Neural cell (in vitro differentiated cells): ENCODE measurements around the gene SLC37A1. TPM values are rescaled to one million over a fixed set of nuclear protein-coding genes. Genes with fewer than 3 reads are reported as not detected.

ENCODE experiments used
- H2AFZ ChIP-seq: fragments of 200-600, 300-800 bp; sonication (generic), shearing (Covaris generic); 2 replicates; pipeline ENCODE4 v1.6.0; 2014; ENCODE audit warnings: low read depth, mild to moderate bottlenecking, antibody characterized with exemption, low read length, moderate library complexity
- H3F3A ChIP-seq: fragments of 200-600 bp; shearing (Covaris generic); 2 replicates; pipeline ENCODE4 v1.6.1; 2016; ENCODE audit warnings: mild to moderate bottlenecking, moderate library complexity, mixed read lengths, antibody characterized with exemption, low read length; ENCODE audit not compliant: insufficient read depth, poor library complexity, severe bottlenecking
- H3K27ac ChIP-seq: fragments of 200-600, 300-800 bp; sonication (generic), shearing (Covaris generic); 2 replicates; pipeline ENCODE4 v1.5.1; 2014; ENCODE audit warnings: mild to moderate bottlenecking, low read length, moderate library complexity
- H3K27me3 ChIP-seq: fragments of 300-800, 200-600 bp; sonication (generic), shearing (Covaris generic); 2 replicates; pipeline ENCODE4 v1.6.0; 2014; ENCODE audit warnings: mild to moderate bottlenecking, low read depth, low read length, moderate library complexity; ENCODE audit not compliant: insufficient read depth
- H3K36me3 ChIP-seq: fragments of 300-800, 200-600 bp; sonication (generic), shearing (Covaris generic); 2 replicates; pipeline ENCODE4 v1.5.1; 2014; ENCODE audit warnings: mild to moderate bottlenecking, antibody characterized with exemption, low read length, moderate library complexity; ENCODE audit not compliant: insufficient read depth
- H3K4me2 ChIP-seq: fragments of 300-800, 200-600 bp; sonication (generic), shearing (Covaris generic); 2 replicates; pipeline ENCODE4 v1.6.0; 2014; ENCODE audit warnings: mild to moderate bottlenecking, low read length
- H3K4me3 ChIP-seq: fragments of 300-800, 200-600 bp; sonication (generic), shearing (Covaris generic); 2 replicates; pipeline ENCODE4 v1.5.1; 2014; ENCODE audit warnings: mild to moderate bottlenecking, low read length, moderate library complexity
- H3K79me2 ChIP-seq: fragments of 200-600 bp; shearing (Covaris generic); replicated peaks from 2 replicates; pipeline ENCODE4 v1.6.0; 2014; ENCODE audit warnings: mild to moderate bottlenecking, low read length, moderate library complexity; ENCODE audit not compliant: insufficient read depth
- H3K9ac ChIP-seq: fragments of 300-800, 200-600 bp; sonication (generic), shearing (Covaris generic); 2 replicates; pipeline ENCODE4 v1.6.1; 2016; ENCODE audit warnings: mild to moderate bottlenecking, low read length, mixed read lengths
- H3K9me2 ChIP-seq: fragments of 200-600 bp; shearing (Covaris generic); 2 replicates; pipeline ENCODE4 v1.6.1; 2016; ENCODE audit warnings: mild to moderate bottlenecking, low read length, mixed read lengths; ENCODE audit not compliant: insufficient read depth
- H3K9me3 ChIP-seq: fragments of 200-600, 300-800 bp; sonication (generic), shearing (Covaris generic); 2 replicates; pipeline ENCODE4 v1.6.1; 2016; ENCODE audit warnings: mild to moderate bottlenecking, mixed run types, low read length, moderate library complexity, mixed read lengths
- H4K20me1 ChIP-seq: fragments of 200-600 bp; shearing (Covaris generic); 2 replicates; pipeline ENCODE4 v1.6.1; 2016; ENCODE audit warnings: mild to moderate bottlenecking, mixed run types; ENCODE audit not compliant: insufficient read depth
- EP300 ChIP-seq: fragments of 450-650 bp; conservative IDR thresholded peaks from 2 replicates; pipeline ENCODE4 v1.6.1; 2014; ENCODE audit warnings: antibody characterized with exemption, mild to moderate bottlenecking, moderate library complexity; ENCODE audit not compliant: poor library complexity, severe bottlenecking
- EZH2 ChIP-seq: fragments of 200-600, 300-800 bp; shearing (Covaris generic), sonication (generic); IDR thresholded peaks from 2 replicates; pipeline ENCODE4 v1.6.1; 2014; ENCODE audit warnings: antibody characterized with exemption, low read length, borderline replicate concordance, mild to moderate bottlenecking; ENCODE audit not compliant: insufficient read depth, poor library complexity, severe bottlenecking
- MXI1 ChIP-seq: fragments of 450-650 bp; conservative IDR thresholded peaks from 2 replicates; pipeline ENCODE4 v1.6.1; 2014; ENCODE audit warnings: antibody characterized with exemption, mild to moderate bottlenecking; ENCODE audit not compliant: poor library complexity, severe bottlenecking
- POLR2AphosphoS5 ChIP-seq: IDR thresholded peaks from 2 replicates; pipeline ENCODE4 v1.6.1; 2012
- RAD21 ChIP-seq: fragments of 450-650 bp; conservative IDR thresholded peaks from 2 replicates; pipeline ENCODE4 v1.6.1; 2014; ENCODE audit warnings: antibody characterized with exemption, mild to moderate bottlenecking, moderate library complexity
- SMC3 ChIP-seq: fragments of 450-650 bp; conservative IDR thresholded peaks from 2 replicates; pipeline ENCODE4 v1.6.1; 2014; ENCODE audit warnings: antibody characterized with exemption, mild to moderate bottlenecking, moderate library complexity; ENCODE audit not compliant: poor library complexity
- TAF1 ChIP-seq: IDR thresholded peaks from 2 replicates; pipeline ENCODE4 v1.6.1; 2012; ENCODE audit warnings: low read depth
- polyA plus RNA-seq: library from polyadenylated mRNA; depleted of rRNA; stranded (reverse); fragments of >200 nt; gene quantifications from 2 replicates; pipeline ENCODE4 v1.2.3, GENCODE V29; 2014
- TF ChIP-seq, protein P1 (sequence below): IDR thresholded peaks from 2 replicates; pipeline ENCODE4 v1.6.1; 2012; ENCODE audit warnings: borderline replicate concordance
- TF ChIP-seq, protein P2 (sequence below): fragments of 450-650 bp; IDR thresholded peaks from 2 replicates; pipeline ENCODE4 v1.5.1; 2014; ENCODE audit warnings: antibody characterized with exemption, mild to moderate bottlenecking, moderate library complexity; ENCODE audit not compliant: poor library complexity, severe bottlenecking

SLC37A1 gene
- polyA plus RNA-seq, 1 donor from 2014 or later: 60.7 TPM

DNA sequence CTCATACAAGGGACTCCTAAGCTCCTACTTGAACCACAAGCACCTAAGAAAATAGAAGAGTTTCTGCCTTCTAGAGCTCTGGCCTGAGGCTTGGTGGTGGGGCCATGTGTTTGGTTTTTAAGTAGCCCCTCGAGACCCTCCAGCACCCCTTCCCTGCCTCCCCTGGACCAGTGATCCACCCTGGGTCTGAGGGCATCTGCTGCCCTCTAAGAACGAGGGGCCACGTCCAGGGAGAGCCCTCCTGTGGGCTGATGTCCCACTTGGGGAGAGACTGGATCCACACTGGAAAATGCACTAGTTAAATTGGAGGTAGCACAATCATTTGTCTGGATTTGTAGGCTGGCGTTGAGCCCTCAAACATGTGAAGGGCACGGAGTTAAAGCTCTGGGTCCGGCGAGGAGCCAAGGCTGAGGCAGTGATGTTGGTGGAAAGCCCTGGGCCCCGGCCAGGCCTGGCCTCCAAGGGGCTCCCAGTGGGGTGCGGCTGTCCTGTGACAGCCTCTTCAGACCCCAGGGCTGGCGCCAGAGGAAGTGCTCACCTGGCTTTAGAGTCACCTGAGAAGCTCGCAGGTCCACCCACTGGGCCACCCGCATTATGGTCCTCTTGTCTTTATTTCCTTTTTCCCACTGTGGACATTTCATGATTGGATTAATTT is 65.2 kb downstream of the SLC37A1 start:
- H3K4me3 ChIP-seq: no peak overlapping the region
- no peak for TF ChIP-seq EP300
- TF ChIP-seq, protein P1, sequence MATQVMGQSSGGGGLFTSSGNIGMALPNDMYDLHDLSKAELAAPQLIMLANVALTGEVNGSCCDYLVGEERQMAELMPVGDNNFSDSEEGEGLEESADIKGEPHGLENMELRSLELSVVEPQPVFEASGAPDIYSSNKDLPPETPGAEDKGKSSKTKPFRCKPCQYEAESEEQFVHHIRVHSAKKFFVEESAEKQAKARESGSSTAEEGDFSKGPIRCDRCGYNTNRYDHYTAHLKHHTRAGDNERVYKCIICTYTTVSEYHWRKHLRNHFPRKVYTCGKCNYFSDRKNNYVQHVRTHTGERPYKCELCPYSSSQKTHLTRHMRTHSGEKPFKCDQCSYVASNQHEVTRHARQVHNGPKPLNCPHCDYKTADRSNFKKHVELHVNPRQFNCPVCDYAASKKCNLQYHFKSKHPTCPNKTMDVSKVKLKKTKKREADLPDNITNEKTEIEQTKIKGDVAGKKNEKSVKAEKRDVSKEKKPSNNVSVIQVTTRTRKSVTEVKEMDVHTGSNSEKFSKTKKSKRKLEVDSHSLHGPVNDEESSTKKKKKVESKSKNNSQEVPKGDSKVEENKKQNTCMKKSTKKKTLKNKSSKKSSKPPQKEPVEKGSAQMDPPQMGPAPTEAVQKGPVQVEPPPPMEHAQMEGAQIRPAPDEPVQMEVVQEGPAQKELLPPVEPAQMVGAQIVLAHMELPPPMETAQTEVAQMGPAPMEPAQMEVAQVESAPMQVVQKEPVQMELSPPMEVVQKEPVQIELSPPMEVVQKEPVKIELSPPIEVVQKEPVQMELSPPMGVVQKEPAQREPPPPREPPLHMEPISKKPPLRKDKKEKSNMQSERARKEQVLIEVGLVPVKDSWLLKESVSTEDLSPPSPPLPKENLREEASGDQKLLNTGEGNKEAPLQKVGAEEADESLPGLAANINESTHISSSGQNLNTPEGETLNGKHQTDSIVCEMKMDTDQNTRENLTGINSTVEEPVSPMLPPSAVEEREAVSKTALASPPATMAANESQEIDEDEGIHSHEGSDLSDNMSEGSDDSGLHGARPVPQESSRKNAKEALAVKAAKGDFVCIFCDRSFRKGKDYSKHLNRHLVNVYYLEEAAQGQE: no peak
- no peak for TF ChIP-seq RAD21
- no peak for TF ChIP-seq POLR2AphosphoS5
- no peak for TF ChIP-seq MXI1
- TF ChIP-seq, protein P2, sequence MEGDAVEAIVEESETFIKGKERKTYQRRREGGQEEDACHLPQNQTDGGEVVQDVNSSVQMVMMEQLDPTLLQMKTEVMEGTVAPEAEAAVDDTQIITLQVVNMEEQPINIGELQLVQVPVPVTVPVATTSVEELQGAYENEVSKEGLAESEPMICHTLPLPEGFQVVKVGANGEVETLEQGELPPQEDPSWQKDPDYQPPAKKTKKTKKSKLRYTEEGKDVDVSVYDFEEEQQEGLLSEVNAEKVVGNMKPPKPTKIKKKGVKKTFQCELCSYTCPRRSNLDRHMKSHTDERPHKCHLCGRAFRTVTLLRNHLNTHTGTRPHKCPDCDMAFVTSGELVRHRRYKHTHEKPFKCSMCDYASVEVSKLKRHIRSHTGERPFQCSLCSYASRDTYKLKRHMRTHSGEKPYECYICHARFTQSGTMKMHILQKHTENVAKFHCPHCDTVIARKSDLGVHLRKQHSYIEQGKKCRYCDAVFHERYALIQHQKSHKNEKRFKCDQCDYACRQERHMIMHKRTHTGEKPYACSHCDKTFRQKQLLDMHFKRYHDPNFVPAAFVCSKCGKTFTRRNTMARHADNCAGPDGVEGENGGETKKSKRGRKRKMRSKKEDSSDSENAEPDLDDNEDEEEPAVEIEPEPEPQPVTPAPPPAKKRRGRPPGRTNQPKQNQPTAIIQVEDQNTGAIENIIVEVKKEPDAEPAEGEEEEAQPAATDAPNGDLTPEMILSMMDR: no peak
- no peak for TF ChIP-seq TAF1
- no peak for TF ChIP-seq SMC3
- no peak for TF ChIP-seq EZH2
- no peaks in the 10 kb centered on the region for H3K79me2 ChIP-seq
- no peaks in the 10 kb centered on the region for H3K9me2 ChIP-seq
- peaks cover 20% of the 10 kb centered on the region for H3K36me3 ChIP-seq
- no peak overlapping the region for H3K9ac ChIP-seq
- no peaks in the 10 kb centered on the region for H3K27me3 ChIP-seq
- no peak overlapping the region for H3K4me2 ChIP-seq
- no peak overlapping the region for H3K27ac ChIP-seq
- H3F3A ChIP-seq: no peaks in the 10 kb centered on the region
- H2AFZ ChIP-seq: no peak overlapping the region
- no peaks in the 10 kb centered on the region for H4K20me1 ChIP-seq
- peaks cover 6% of the 10 kb centered on the region for H3K9me3 ChIP-seq

DNA sequence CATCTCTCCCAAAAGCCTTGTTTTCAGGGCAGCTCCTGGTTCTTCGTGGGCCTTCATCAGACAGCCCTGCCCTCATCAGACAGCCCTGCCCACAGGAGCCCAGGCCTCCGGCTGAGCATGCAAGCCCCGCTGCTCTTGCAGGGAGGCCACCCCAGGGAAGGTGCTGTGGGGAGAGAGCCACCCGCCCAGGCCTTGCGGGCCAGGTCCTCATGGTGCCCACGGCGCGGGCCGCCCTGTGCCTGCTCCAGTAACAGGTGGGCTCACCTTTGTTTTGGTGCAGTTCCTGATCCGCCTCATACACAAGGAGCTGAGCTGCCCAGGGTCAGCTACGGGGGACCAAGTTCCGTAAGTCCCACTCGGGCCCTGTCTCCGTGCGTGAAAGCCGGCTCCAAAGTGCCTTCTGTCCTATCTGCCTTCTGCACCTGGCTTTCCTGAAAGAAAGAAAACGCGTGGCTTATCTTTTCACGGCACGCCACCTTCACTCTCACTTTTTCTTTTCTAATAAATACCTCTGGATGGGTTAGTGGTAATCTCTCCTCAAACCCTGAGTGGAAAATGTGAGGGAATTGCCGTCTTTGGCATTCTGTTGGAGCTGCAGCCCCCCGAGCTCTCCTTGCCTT is 65.9 kb downstream of the SLC37A1 start:
- H3F3A ChIP-seq: no peaks in the 10 kb centered on the region
- H3K27me3 ChIP-seq: no peaks in the 10 kb centered on the region
- no peak overlapping the region for H3K4me2 ChIP-seq
- no peak for TF ChIP-seq EZH2
- no peak for TF ChIP-seq TAF1
- no peaks in the 10 kb centered on the region for H4K20me1 ChIP-seq
- no peaks in the 10 kb centered on the region for H3K9me2 ChIP-seq
- no peak overlapping the region for H3K27ac ChIP-seq
- peaks cover 6% of the 10 kb centered on the region for H3K9me3 ChIP-seq
- H3K4me3 ChIP-seq: no peak overlapping the region
- peaks cover 20% of the 10 kb centered on the region for H3K36me3 ChIP-seq
- no peak overlapping the region for H3K9ac ChIP-seq
- no peaks in the 10 kb centered on the region for H3K79me2 ChIP-seq
- H2AFZ ChIP-seq: no peak overlapping the region
